SU-DHL-6 (cell line): Measurements from ENCODE around the gene C1orf21.

Experiments used
- H2AFZ ChIP-seq: fragments of 200-600 bp; sonication (generic); 2 replicates; pipeline ENCODE4 v1.6.1; 2014; ENCODE audit warnings: low read depth, mild to moderate bottlenecking, moderate library complexity, mixed read lengths, antibody characterized with exemption, low read length; ENCODE audit not compliant: severe bottlenecking
- H3F3A ChIP-seq: fragments of 200-600 bp; shearing (Covaris generic); 2 replicates; pipeline ENCODE4 v1.6.0; 2016; ENCODE audit warnings: antibody characterized with exemption, mild to moderate bottlenecking; ENCODE audit not compliant: insufficient read depth
- H3K27ac ChIP-seq: fragments of 200-600 bp; sonication (generic); 2 replicates; pipeline ENCODE4 v1.5.1; 2016; ENCODE audit warnings: low read depth, mild to moderate bottlenecking, low read length, moderate library complexity, mixed read lengths
- H3K27me3 ChIP-seq: fragments of 200-600 bp; sonication (generic), shearing (Covaris generic); 2 replicates; pipeline ENCODE4 v1.6.0; 2014; ENCODE audit warnings: mild to moderate bottlenecking, low read length
- H3K36me3 ChIP-seq: fragments of 200-600 bp; sonication (generic); 2 replicates; pipeline ENCODE4 v1.6.1; 2014; ENCODE audit warnings: mild to moderate bottlenecking, low read length, mixed read lengths
- H3K4me2 ChIP-seq: fragments of 300-600, 200-600 bp; shearing (Covaris generic), sonication (generic); 2 replicates; pipeline ENCODE4 v1.6.0; 2014; ENCODE audit warnings: low read length, low read depth, mild to moderate bottlenecking; ENCODE audit not compliant: poor library complexity, severe bottlenecking
- H3K4me3 ChIP-seq: fragments of 200-600 bp; sonication (generic); 2 replicates; pipeline ENCODE4 v1.5.1; 2014; ENCODE audit warnings: antibody characterized with exemption, low read length, mild to moderate bottlenecking, mixed read lengths; ENCODE audit not compliant: insufficient read depth, poor library complexity, severe bottlenecking
- H3K79me2 ChIP-seq: fragments of 200-600 bp; sonication (generic); 2 replicates; pipeline ENCODE4 v1.6.1; 2014; ENCODE audit warnings: mild to moderate bottlenecking, low read length, moderate library complexity; ENCODE audit not compliant: insufficient read depth
- H3K9ac ChIP-seq: fragments of 200-600 bp; sonication (generic); 2 replicates; pipeline ENCODE4 v1.7.0; 2014; ENCODE audit warnings: mild to moderate bottlenecking, low read length
- H3K9me2 ChIP-seq: fragments of 200-600 bp; sonication (generic); replicated peaks from 2 replicates; pipeline ENCODE4 v1.6.1; 2014; ENCODE audit warnings: low read length; ENCODE audit not compliant: insufficient read depth
- H3K9me3 ChIP-seq: fragments of 200-600 bp; sonication (generic); 2 replicates; pipeline ENCODE4 v1.6.1; 2014; ENCODE audit warnings: low read length, mixed read lengths; ENCODE audit not compliant: insufficient read depth
- H4K20me1 ChIP-seq: fragments of 200-600 bp; sonication (generic); 2 replicates; pipeline ENCODE4 v1.6.1; 2014; ENCODE audit warnings: low read depth, mild to moderate bottlenecking, antibody characterized with exemption, low read length, moderate library complexity, mixed read lengths
- EZH2phosphoT487 ChIP-seq: fragments of 200-600 bp; sonication (generic), shearing (Covaris generic); conservative IDR thresholded peaks from 2 replicates; pipeline ENCODE4 v1.6.1; 2018; ENCODE audit warnings: mild to moderate bottlenecking, antibody characterized with exemption, low read length, moderate library complexity, mixed read lengths
- TF ChIP-seq, protein P1 (sequence below): fragments of 200-600 bp; sonication (generic); IDR thresholded peaks from one replicate; pipeline ENCODE4 v1.5.1; 2017; ENCODE audit warnings: antibody characterized with exemption, mild to moderate bottlenecking, low read length, moderate library complexity; ENCODE audit not compliant: insufficient read depth, poor library complexity, severe bottlenecking

C1orf21 gene

DNA sequence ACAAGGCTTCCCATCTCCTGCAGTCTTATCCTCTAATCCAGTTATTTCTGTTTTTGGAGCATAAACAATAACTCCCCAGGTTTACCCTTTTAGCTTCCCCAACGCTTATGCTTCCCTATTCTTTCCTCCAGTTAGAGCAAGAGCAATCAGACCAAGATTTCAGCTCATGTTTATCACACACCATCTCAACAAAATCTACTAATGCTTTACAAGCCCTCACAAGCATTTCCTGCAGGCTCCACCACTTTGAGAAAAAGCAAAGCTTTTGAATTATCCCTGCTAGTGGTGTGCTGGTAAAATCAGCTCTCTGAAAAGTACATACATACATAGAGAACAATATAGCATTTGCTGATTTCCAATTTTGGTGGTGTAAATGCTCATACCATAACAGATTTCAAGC is 275.0 kb downstream of the C1orf21 start:
- no peaks in the 10 kb centered on the region for H3K36me3 ChIP-seq
- no peaks in the 10 kb centered on the region for H3K79me2 ChIP-seq
- no peak overlapping the region for H3K9ac ChIP-seq
- no peak overlapping the region for H3K4me3 ChIP-seq
- H2AFZ ChIP-seq = no peak overlapping the region
- H3F3A ChIP-seq = no peaks in the 10 kb centered on the region
- no peaks in the 10 kb centered on the region for H3K9me3 ChIP-seq
- no peaks in the 10 kb centered on the region for H3K27me3 ChIP-seq
- no peak overlapping the region for H3K27ac ChIP-seq
- H4K20me1 ChIP-seq = no peaks in the 10 kb centered on the region
- no peaks in the 10 kb centered on the region for H3K9me2 ChIP-seq
- no peak for TF ChIP-seq EZH2phosphoT487
- TF ChIP-seq, protein P1, sequence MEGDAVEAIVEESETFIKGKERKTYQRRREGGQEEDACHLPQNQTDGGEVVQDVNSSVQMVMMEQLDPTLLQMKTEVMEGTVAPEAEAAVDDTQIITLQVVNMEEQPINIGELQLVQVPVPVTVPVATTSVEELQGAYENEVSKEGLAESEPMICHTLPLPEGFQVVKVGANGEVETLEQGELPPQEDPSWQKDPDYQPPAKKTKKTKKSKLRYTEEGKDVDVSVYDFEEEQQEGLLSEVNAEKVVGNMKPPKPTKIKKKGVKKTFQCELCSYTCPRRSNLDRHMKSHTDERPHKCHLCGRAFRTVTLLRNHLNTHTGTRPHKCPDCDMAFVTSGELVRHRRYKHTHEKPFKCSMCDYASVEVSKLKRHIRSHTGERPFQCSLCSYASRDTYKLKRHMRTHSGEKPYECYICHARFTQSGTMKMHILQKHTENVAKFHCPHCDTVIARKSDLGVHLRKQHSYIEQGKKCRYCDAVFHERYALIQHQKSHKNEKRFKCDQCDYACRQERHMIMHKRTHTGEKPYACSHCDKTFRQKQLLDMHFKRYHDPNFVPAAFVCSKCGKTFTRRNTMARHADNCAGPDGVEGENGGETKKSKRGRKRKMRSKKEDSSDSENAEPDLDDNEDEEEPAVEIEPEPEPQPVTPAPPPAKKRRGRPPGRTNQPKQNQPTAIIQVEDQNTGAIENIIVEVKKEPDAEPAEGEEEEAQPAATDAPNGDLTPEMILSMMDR = no peak
- H3K4me2 ChIP-seq = no peak overlapping the region

GRCh38 chr1:184664042-184664660 is 277.3 kb downstream of the C1orf21 start:
- H2AFZ ChIP-seq = no peak overlapping the region
- no peaks in the 10 kb centered on the region for H3K9me2 ChIP-seq
- TF ChIP-seq EZH2phosphoT487 = no peak
- TF ChIP-seq, protein P1 = peak; percentile 46
- no peaks in the 10 kb centered on the region for H3F3A ChIP-seq
- no peak overlapping the region for H3K4me2 ChIP-seq
- H3K9me3 ChIP-seq = no peaks in the 10 kb centered on the region
- no peaks in the 10 kb centered on the region for H3K27me3 ChIP-seq
- H3K79me2 ChIP-seq = no peaks in the 10 kb centered on the region
- H3K4me3 ChIP-seq = no peak overlapping the region
- no peaks in the 10 kb centered on the region for H3K36me3 ChIP-seq
- no peaks in the 10 kb centered on the region for H4K20me1 ChIP-seq
- H3K27ac ChIP-seq = no peak overlapping the region
- H3K9ac ChIP-seq = no peak overlapping the region

GRCh38 chr1:184664661-184665060 is 277.8 kb downstream of the C1orf21 start:
- no peak overlapping the region for H3K4me3 ChIP-seq
- H2AFZ ChIP-seq = no peak overlapping the region
- no peaks in the 10 kb centered on the region for H3K79me2 ChIP-seq
- TF ChIP-seq, protein P1 = no peak
- no peak for TF ChIP-seq EZH2phosphoT487
- H4K20me1 ChIP-seq = no peaks in the 10 kb centered on the region
- H3K4me2 ChIP-seq = no peak overlapping the region
- no peaks in the 10 kb centered on the region for H3K9me3 ChIP-seq
- no peaks in the 10 kb centered on the region for H3F3A ChIP-seq
- H3K27me3 ChIP-seq = no peaks in the 10 kb centered on the region
- no peaks in the 10 kb centered on the region for H3K9me2 ChIP-seq
- H3K9ac ChIP-seq = no peak overlapping the region
- H3K27ac ChIP-seq = no peak overlapping the region
- no peaks in the 10 kb centered on the region for H3K36me3 ChIP-seq
